IMR-90 (cell line): Measurements from ENCODE around the gene CENPQ.

Source experiments
- BHLHE40 ChIP-seq: fragments of 150-350 bp; IDR thresholded peaks from 2 replicates; pipeline ENCODE4 v1.6.1; 2016; ENCODE audit warnings: mild to moderate bottlenecking, low read depth, low read length
- CEBPB ChIP-seq: IDR thresholded peaks from 2 replicates; pipeline ENCODE4 v1.6.1; 2012; ENCODE audit warnings: low read depth, low read length, improper control_type of control experiment
- MAFK ChIP-seq: IDR thresholded peaks from 2 replicates; pipeline ENCODE4 v1.6.1; 2012; ENCODE audit warnings: low read depth, low read length, improper control_type of control experiment
- MAZ ChIP-seq: IDR thresholded peaks from 2 replicates; pipeline ENCODE4 v1.6.1; 2012; ENCODE audit warnings: low read depth, mild to moderate bottlenecking, low read length, improper control_type of control experiment, moderate library complexity, borderline replicate concordance
- MXI1 ChIP-seq: IDR thresholded peaks from 2 replicates; pipeline ENCODE4 v1.6.1; 2012; ENCODE audit warnings: low read depth, mild to moderate bottlenecking, low read length, moderate library complexity, borderline replicate concordance
- POLR2A ChIP-seq: IDR thresholded peaks from 2 replicates; pipeline ENCODE4 v1.6.1; 2012; ENCODE audit warnings: mild to moderate bottlenecking, low read depth, low read length
- SMC3 ChIP-seq: fragments of 150-350 bp; IDR thresholded peaks from 2 replicates; pipeline ENCODE4 v1.6.1; 2016; ENCODE audit warnings: low read depth, mild to moderate bottlenecking, antibody characterized with exemption, low read length, moderate library complexity
- TF ChIP-seq, protein P1 (sequence below): conservative IDR thresholded peaks from 2 replicates; pipeline ENCODE4 v1.5.1; 2012; ENCODE audit warnings: mild to moderate bottlenecking, low read depth, low read length, improper control_type of control experiment
- TF ChIP-seq, protein P2 (sequence below): fragments of 150-350 bp; IDR thresholded peaks from 2 replicates; pipeline ENCODE4 v1.6.1; 2016; ENCODE audit warnings: low read depth, mild to moderate bottlenecking, low read length, moderate library complexity, borderline replicate concordance

DNA sequence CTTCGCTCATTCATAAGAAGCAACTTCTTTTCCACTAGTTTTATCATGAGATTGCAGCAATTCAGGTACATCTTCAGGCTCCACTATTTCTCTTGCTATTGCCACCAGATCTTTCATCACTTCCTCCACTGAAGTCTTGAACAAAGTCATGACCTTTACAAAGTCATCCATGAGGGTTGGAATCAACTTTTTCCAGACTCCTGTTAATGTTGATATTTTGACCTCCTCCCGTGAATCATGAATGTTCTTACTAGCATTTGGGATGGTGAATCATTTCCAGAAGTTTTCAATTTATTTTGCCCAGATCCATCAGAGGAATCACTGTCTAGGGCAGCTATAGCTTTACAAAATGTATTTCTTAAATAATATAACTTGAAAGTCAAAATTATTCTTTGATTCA lies 1.5 kb downstream of the CENPQ start:
- TF ChIP-seq SMC3 = no peak
- TF ChIP-seq, protein P1, sequence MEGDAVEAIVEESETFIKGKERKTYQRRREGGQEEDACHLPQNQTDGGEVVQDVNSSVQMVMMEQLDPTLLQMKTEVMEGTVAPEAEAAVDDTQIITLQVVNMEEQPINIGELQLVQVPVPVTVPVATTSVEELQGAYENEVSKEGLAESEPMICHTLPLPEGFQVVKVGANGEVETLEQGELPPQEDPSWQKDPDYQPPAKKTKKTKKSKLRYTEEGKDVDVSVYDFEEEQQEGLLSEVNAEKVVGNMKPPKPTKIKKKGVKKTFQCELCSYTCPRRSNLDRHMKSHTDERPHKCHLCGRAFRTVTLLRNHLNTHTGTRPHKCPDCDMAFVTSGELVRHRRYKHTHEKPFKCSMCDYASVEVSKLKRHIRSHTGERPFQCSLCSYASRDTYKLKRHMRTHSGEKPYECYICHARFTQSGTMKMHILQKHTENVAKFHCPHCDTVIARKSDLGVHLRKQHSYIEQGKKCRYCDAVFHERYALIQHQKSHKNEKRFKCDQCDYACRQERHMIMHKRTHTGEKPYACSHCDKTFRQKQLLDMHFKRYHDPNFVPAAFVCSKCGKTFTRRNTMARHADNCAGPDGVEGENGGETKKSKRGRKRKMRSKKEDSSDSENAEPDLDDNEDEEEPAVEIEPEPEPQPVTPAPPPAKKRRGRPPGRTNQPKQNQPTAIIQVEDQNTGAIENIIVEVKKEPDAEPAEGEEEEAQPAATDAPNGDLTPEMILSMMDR = no peak
- TF ChIP-seq POLR2A = no peak
- TF ChIP-seq MAFK = no peak
- no peak for TF ChIP-seq MXI1
- TF ChIP-seq, protein P2, sequence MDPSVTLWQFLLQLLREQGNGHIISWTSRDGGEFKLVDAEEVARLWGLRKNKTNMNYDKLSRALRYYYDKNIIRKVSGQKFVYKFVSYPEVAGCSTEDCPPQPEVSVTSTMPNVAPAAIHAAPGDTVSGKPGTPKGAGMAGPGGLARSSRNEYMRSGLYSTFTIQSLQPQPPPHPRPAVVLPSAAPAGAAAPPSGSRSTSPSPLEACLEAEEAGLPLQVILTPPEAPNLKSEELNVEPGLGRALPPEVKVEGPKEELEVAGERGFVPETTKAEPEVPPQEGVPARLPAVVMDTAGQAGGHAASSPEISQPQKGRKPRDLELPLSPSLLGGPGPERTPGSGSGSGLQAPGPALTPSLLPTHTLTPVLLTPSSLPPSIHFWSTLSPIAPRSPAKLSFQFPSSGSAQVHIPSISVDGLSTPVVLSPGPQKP = no peak
- no peak for TF ChIP-seq MAZ
- no peak for TF ChIP-seq BHLHE40
- TF ChIP-seq CEBPB = no peak
